Endothelial cell of umbilical vein (primary cell): ENCODE measurements around the gene MGST2. TPM values are rescaled to one million over a fixed set of nuclear protein-coding genes. Genes with fewer than 3 reads are reported as not detected.

ENCODE experiments used
- BruUV-seq: library from RNA; stranded (reverse); fragments of 400-500 nt; replicated peaks from 2 replicates; lab custom pipeline; 2021; lab: Mats Ljungman, UMichigan
- CTCF ChIA-PET: fragments of 300-600, 350-600 bp; sonication (Branson Sonifier 250); formaldehyde crosslinking; loops from one replicate; lab custom pipeline; 2021; ENCODE audit warnings: antibody characterized with exemption, inconsistent platforms; lab: Charles Lee
- POLR2A ChIA-PET: fragments of 300-600, 350-600 bp; sonication (Branson Sonifier 250); formaldehyde crosslinking; loops from one replicate; lab custom pipeline; 2021; ENCODE audit warnings: antibody characterized with exemption, inconsistent platforms; lab: Charles Lee
- DNase-seq: peaks from one replicate; pipeline ENCODE4 v3.0.0-alpha.2; 2011; ENCODE audit warnings: low read depth, low spot score
- FAIRE-seq: peaks from 2 replicates; lab custom pipeline; 2011; peaks lifted over from hg19 to GRCh38; lab: Jason Lieb, UNC
- H2AFZ ChIP-seq: 2 replicates; pipeline ENCODE4 v1.6.0; 2012; ENCODE audit warnings: low read depth, low read length, control low read depth, inconsistent platforms
- H3K27ac ChIP-seq: 2 replicates; pipeline ENCODE4 v1.5.1; 2011; ENCODE audit warnings: low read depth, mild to moderate bottlenecking, control low read depth, low read length, moderate library complexity; ENCODE audit not compliant: insufficient read depth
- H3K27me3 ChIP-seq, 2 experiments: 2 replicates each; pipeline versions ENCODE4 v1.6.0 to v1.6.1; 2011; ENCODE audit warnings: low read length in 2 of 2, mixed read lengths in 1 of 2; ENCODE audit not compliant: control insufficient read depth in 2 of 2, insufficient read depth in 2 of 2
- H3K36me3 ChIP-seq, 2 experiments: 2 replicates in 1 of 2; 3 replicates in 1 of 2; pipeline ENCODE4 v1.5.1; 2011; ENCODE audit warnings: low read length in 2 of 2, mild to moderate bottlenecking in 1 of 2, moderate library complexity in 1 of 2; ENCODE audit not compliant: control insufficient read depth in 2 of 2, insufficient read depth in 2 of 2; ENCODE audit errors: extremely low read depth in 1 of 2
- H3K4me1 ChIP-seq: 3 replicates; pipeline ENCODE4 v1.5.1; 2011; ENCODE audit warnings: mild to moderate bottlenecking, low read length; ENCODE audit not compliant: control insufficient read depth, insufficient read depth; ENCODE audit errors: extremely low read depth
- H3K4me2 ChIP-seq: 2 replicates; pipeline ENCODE4 v1.6.1; 2011; ENCODE audit warnings: low read length, control low read depth, mixed read lengths; ENCODE audit not compliant: insufficient read depth
- H3K4me3 ChIP-seq, 3 experiments: fragments of 200-600 bp in 1 of 3; sonication (generic), shearing (Covaris generic) in 1 of 3; replicated peaks in 1 of 3; 2 replicates each; pipeline ENCODE4 v1.5.1; 2011 to 2016; ENCODE audit warnings: control low read depth in 3 of 3, low read length in 3 of 3, mild to moderate bottlenecking in 2 of 3, inconsistent platforms in 1 of 3, low read depth in 1 of 3, moderate library complexity in 1 of 3; ENCODE audit not compliant: insufficient read depth in 1 of 3
- H3K79me2 ChIP-seq: 2 replicates; pipeline ENCODE4 v1.6.0; 2012; ENCODE audit warnings: low read length, inconsistent platforms; ENCODE audit not compliant: control insufficient read depth, insufficient read depth
- H3K9ac ChIP-seq: replicated peaks from 2 replicates; pipeline ENCODE3; 2011; ENCODE audit warnings: low read length, control low read depth; ENCODE audit not compliant: insufficient read depth; ENCODE audit errors: extremely low read depth
- H3K9me1 ChIP-seq: replicated peaks from 3 replicates; pipeline ENCODE4 v1.6.0; 2011; ENCODE audit warnings: mild to moderate bottlenecking, low read length; ENCODE audit not compliant: control insufficient read depth, insufficient read depth; ENCODE audit errors: extremely low read depth
- H3K9me3 ChIP-seq: replicated peaks from 2 replicates; pipeline ENCODE4 v1.5.1; 2012; ENCODE audit warnings: low read length, inconsistent platforms; ENCODE audit not compliant: control insufficient read depth, insufficient read depth
- H4K20me1 ChIP-seq: replicated peaks from 2 replicates; pipeline ENCODE3; 2011; ENCODE audit warnings: mild to moderate bottlenecking, low read length; ENCODE audit not compliant: control insufficient read depth, insufficient read depth; ENCODE audit errors: extremely low read depth
- CTCF ChIP-seq, 2 donors: IDR thresholded peaks; 1 replicate in 1 of 2; 2 replicates in 1 of 2; pipeline ENCODE4 v1.5.1; 2011; ENCODE audit warnings: low read length in 2 of 2, mild to moderate bottlenecking in 2 of 2, moderate library complexity in 2 of 2, control low read depth in 1 of 2, inconsistent platforms in 1 of 2, low read depth in 1 of 2; ENCODE audit not compliant: insufficient read depth in 1 of 2; ENCODE audit errors: extremely low read depth in 1 of 2
- EZH2 ChIP-seq: IDR thresholded peaks from 2 replicates; pipeline ENCODE4 v1.6.1; 2012; ENCODE audit warnings: borderline replicate concordance, low read depth, mild to moderate bottlenecking, moderate library complexity, low read length, inconsistent platforms; ENCODE audit not compliant: severe bottlenecking
- FOS ChIP-seq: IDR thresholded peaks from 2 replicates; pipeline ENCODE4 v1.6.1; 2011; ENCODE audit warnings: mild to moderate bottlenecking, low read length, moderate library complexity, borderline replicate concordance; ENCODE audit not compliant: insufficient read depth
- GATA2 ChIP-seq: IDR thresholded peaks from 2 replicates; pipeline ENCODE4 v1.7.0; 2011; ENCODE audit warnings: low read depth, mild to moderate bottlenecking, moderate library complexity, mixed read lengths, low read length; ENCODE audit not compliant: insufficient read length, insufficient read depth
- JUN ChIP-seq: IDR thresholded peaks from 2 replicates; pipeline ENCODE4 v1.6.1; 2011; ENCODE audit warnings: borderline replicate concordance, low read depth; ENCODE audit not compliant: insufficient read length, insufficient read depth
- MAX ChIP-seq: IDR thresholded peaks from 2 replicates; pipeline ENCODE4 v1.6.1; 2011; ENCODE audit not compliant: insufficient read depth, insufficient read length
- MYC ChIP-seq: IDR thresholded peaks from one replicate; pipeline ENCODE4 v1.6.1; 2011; ENCODE audit warnings: mild to moderate bottlenecking, low read depth, low read length
- POLR2A ChIP-seq: IDR thresholded peaks from 2 replicates; pipeline ENCODE4 v1.6.1; 2012; ENCODE audit warnings: low read depth, mild to moderate bottlenecking, control low read depth, low read length
- POLR2AphosphoS5 ChIP-seq: IDR thresholded peaks from 2 replicates; pipeline ENCODE4 v1.6.1; 2012; ENCODE audit warnings: low read depth, mild to moderate bottlenecking, control low read depth, low read length, moderate library complexity; ENCODE audit not compliant: insufficient read depth
- dilution Hi-C: fragments of 300-500 bp; cut with MboI; formaldehyde crosslinking; loops from one replicate; pipeline ENCODE4 v1.15.0; 2019; ENCODE audit warnings: low sequenced_read_pairs; ENCODE audit not compliant: extremely low pct_ligation_motif_present
- intact Hi-C: fragments of 100-400 bp; cut with micrococcal nuclease; formaldehyde crosslinking; loops from one replicate; pipeline ENCODE4 v1.10.0; 2022
- polyA plus RNA-seq, 4 experiments: library from polyadenylated mRNA; depleted of rRNA in 3 of 4; stranded (reverse) in 3 of 4; unstranded in 1 of 4; fragments of >200 nt; gene quantifications; 2 replicates each; pipeline versions ENCODE4 v1.2.1 to v1.2.3, GENCODE V29; 2011 to 2012; ENCODE audit warnings: missing spikeins in 1 of 4
- total RNA-seq: library from RNA; stranded (reverse); gene quantifications from 2 replicates; pipeline ENCODE4 v1.2.3, GENCODE V29; 2021

Gene MGST2
- total and polyA plus RNA-seq, 2 donors (not counting 3 experiments of a cell fraction or from before 2014, with no cell fraction given), result 64.3 to 78.9 TPM

- no peak for DNase-seq
These were observed 44.5 kb downstream of the MGST2 start for GRCh38 chr4:139710073-139710472.

More at GRCh38 chr4:139710073-139710472, 44.5 kb downstream of the MGST2 start:
- CTCF ChIA-PET, result interaction anchor here (0.8 to 1.1 kb wide), 2 partner anchors 55 to 58 kb away, joined by 3 read pairs; no protein-coding TSS in a partner anchor
- dilution Hi-C loops, result no loop called here
- TF ChIP-seq CTCF (IDR thresholded peaks at IDR 0.05; ENCODE audit: extremely low read depth in 1 of 2, insufficient read depth in 1 of 2, low read depth in 1 of 2, low read length in 2 of 2) (no peak), MAX (no peak), GATA2 (no peak), JUN (no peak), EZH2 (no peak), POLR2A (no peak), POLR2AphosphoS5 (no peak), FOS (no peak), MYC (no peak)
- no peak overlapping the region for H3K4me2 ChIP-seq
- no peak overlapping the region for H3K9ac ChIP-seq
- no TSS peak for BruUV-seq
- H3K9me1 ChIP-seq, result no peaks in the 10 kb centered on the region
- H3K4me1 ChIP-seq, result peaks cover 10% of the 10 kb centered on the region
- H3K27ac ChIP-seq, result no peak overlapping the region
- POLR2A ChIA-PET, result no interaction called here
- no peak overlapping the region for H2AFZ ChIP-seq
- H3K79me2 ChIP-seq, result no peaks in the 10 kb centered on the region
- no peak overlapping the region for H3K4me3 ChIP-seq
- FAIRE-seq, result peak; percentile 43
- H3K9me3 ChIP-seq, result no peaks in the 10 kb centered on the region
- intact Hi-C loops, result no loop called here
- H3K36me3 ChIP-seq, result no peaks in the 10 kb centered on the region
- no peaks in the 10 kb centered on the region for H3K27me3 ChIP-seq
- no peaks in the 10 kb centered on the region for H4K20me1 ChIP-seq
